ENCODE results near the gene TUBB4B. TPM values are rescaled to one million over a fixed set of nuclear protein-coding genes. Genes with fewer than 3 reads are reported as not detected.
A peak's percentile ranks its signal among the peaks of the same experiment; 100 is the strongest.
"Not testable (repeated sequence)": the region's sequence is repeated elsewhere in the genome, so short reads cannot be mapped to it uniquely, and the experiment has no call there.

Gene TUBB4B
- total and polyA plus RNA-seq, 11 donors: 244 to 900 (median 515) TPM

GRCh38 chr9:137240318-137240840 is 708 bp upstream of the TUBB4B start:
- Histone ChIP-seq H3K36me3 (peaks cover 0 to 24% (median 18%) of the 10 kb centered on the region in 9 donors), H3K4me3 (peak overlapping the region; percentile 54 to 97 (median 66)), H3K4me1 (peaks cover 0 to 76% (median 53%) of the 10 kb centered on the region in 12 donors), H3K27ac (peak overlapping the region; percentile 88 to 100 (median 98)), H3K27me3 (no peaks in the 10 kb centered on the region), H3K9me3 (no peaks in the 10 kb centered on the region)
- TF ChIP-seq CTCF (IDR thresholded peaks at IDR 0.05) (peak in 4 of 12 donors; percentile 4 to 17 (median 6)), POLR2A (IDR thresholded peaks at IDR 0.05) (peak in 1 of 2 donors; percentile 61)
- DNase-seq (peak; percentile 83 to 93 (median 88)), ATAC-seq (peak; percentile 16 to 65 (median 59))
- intact Hi-C loops (cut with DNase I): loop anchor here in 2 of 10 donors (2.0 kb wide), 1 partner anchor 36 kb away; the partner anchor contains the start of gene TOR4A (in 2 of the 2)
- 0 to 1% (median 0%) methylated on average over 28 to 58 of the region's 58 CpGs for WGBS, 4 donors

GRCh38 chr9:137241490-137242268 is 592 bp downstream of the TUBB4B start:
- peaks cover 0 to 24% (median 18%) of the 10 kb centered on the region in 9 donors for H3K36me3 ChIP-seq
- intact Hi-C loops (cut with DNase I): loop anchor here in 2 of 10 donors (1.0 to 2.0 kb wide), 2 partner anchors 14 to 35 kb away; partner anchors contain the start of genes TOR4A (in 2 of the 2) and NELFB (in 1 of the 2)
- peak; percentile 64 to 86 (median 73) for DNase-seq
- TF ChIP-seq POLR2A (IDR thresholded peaks at IDR 0.05): no peak
- TF ChIP-seq CTCF (IDR thresholded peaks at IDR 0.05): no peak
- H3K27ac ChIP-seq: peak overlapping the region; percentile 90 to 97 (median 94)
- peaks cover 0 to 66% (median 43%) of the 10 kb centered on the region in 12 donors for H3K4me1 ChIP-seq
- peak in 2 of 4 donors; percentile 13 to 26 for ATAC-seq
- H3K4me3 ChIP-seq: peak overlapping the region; percentile 70 to 97 (median 92)
- no peaks in the 10 kb centered on the region for H3K9me3 ChIP-seq
- WGBS, 4 donors: 2 to 13% (median 4%) methylated on average over 3 to 83 of the region's 83 CpGs
- no peaks in the 10 kb centered on the region for H3K27me3 ChIP-seq

GRCh38 chr9:137242269-137243203 is 1.4 kb downstream of the TUBB4B start:
- Histone ChIP-seq H3K27me3 (no peaks in the 10 kb centered on the region), H3K36me3 (peaks cover 0 to 24% (median 18%) of the 10 kb centered on the region in 9 donors), H3K9me3 (no peaks in the 10 kb centered on the region), H3K4me1 (peaks cover 0 to 57% (median 39%) of the 10 kb centered on the region in 12 donors), H3K4me3 (peak overlapping the region; percentile 70 to 97 (median 92)), H3K27ac (peak overlapping the region; percentile 90 to 97 (median 94))
- DNase-seq (no peak), ATAC-seq (no peak)
- 57 to 71% (median 67%) methylated on average over 21 to 36 of the region's 36 CpGs for WGBS, 4 donors
- intact Hi-C loops (cut with DNase I): no loop called here
- TF ChIP-seq CTCF (IDR thresholded peaks at IDR 0.05): no peak
- TF ChIP-seq POLR2A (IDR thresholded peaks at IDR 0.05): no peak

- H3K27ac ChIP-seq: peak overlapping the region in 1 of 12 donors; percentile 9
- H3K4me1 ChIP-seq: peaks cover 0 to 50% (median 38%) of the 10 kb centered on the region in 12 donors
- DNase-seq; ATAC-seq; intact Hi-C loops (cut with DNase I); H3K27me3 ChIP-seq; H3K9me3 ChIP-seq: not testable (repeated sequence)
- WGBS, 4 donors: 87 to 90% (median 88%) methylated on average over 18 of the region's 18 CpGs
- peaks cover 0 to 24% (median 18%) of the 10 kb centered on the region in 9 donors for H3K36me3 ChIP-seq
- peak overlapping the region in 3 of 12 donors; percentile 89 to 91 (median 90) for H3K4me3 ChIP-seq
These were observed 2.2 kb downstream of the TUBB4B start for GRCh38 chr9:137243266-137243625.

Data from heart left ventricle (tissue), 16 donors.